Measurements from ENCODE around the gene DNAH10. TPM values are rescaled to one million over a fixed set of nuclear protein-coding genes. Genes with fewer than 3 reads are reported as not detected.

DNAH10 gene
- total and polyA plus RNA-seq, 10 of the 15 experiments (the other 5 are each of a cell fraction or from before 2014, with no cell fraction given), result 0.01 to 0.32 (median 0.06) TPM

GRCh38 chr12:123854232-123854631, 92.1 kb downstream of the DNAH10 start:
- DNase-seq (ENCODE audit: low read depth, low spot score), result no peak
- H4K20me1 ChIP-seq (ENCODE audit: control insufficient read depth, insufficient read depth), result no peaks in the 10 kb centered on the region
- TF ChIP-seq ZNF24 (IDR thresholded peaks at IDR 0.05) (no peak), MEF2B (IDR thresholded peaks at IDR 0.05; ENCODE audit: partially characterized antibody, poor library complexity, severe bottlenecking) (no peak), USF1 (IDR thresholded peaks at IDR 0.05; ENCODE audit: borderline replicate concordance, extremely low read length, insufficient read depth, low read depth, low read length) (no peak), TCF7 (IDR thresholded peaks at IDR 0.05; ENCODE audit: borderline replicate concordance) (no peak), MTA2 (IDR thresholded peaks at IDR 0.05; ENCODE audit: low read depth) (no peak), CTCF (IDR thresholded peaks at IDR 0.05 in 2 of 3, conservative IDR thresholded peaks at IDR 0.05 in 1 of 3; ENCODE audit: control insufficient read depth in 2 of 3, extremely low read depth in 1 of 3, insufficient read depth in 1 of 3, low read depth in 3 of 3, low read length in 3 of 3) (no peak), BCL11A (IDR thresholded peaks at IDR 0.05; ENCODE audit: low read depth, low read length) (no peak), CHD2 (IDR thresholded peaks at IDR 0.05; ENCODE audit: borderline replicate concordance, low read depth, low read length) (no peak), ATF7 (IDR thresholded peaks at IDR 0.05; ENCODE audit: low read depth) (no peak), PRDM15 (CRISPR knock-in tag; IDR thresholded peaks at IDR 0.05) (no peak), USF2 (IDR thresholded peaks at IDR 0.05; ENCODE audit: borderline replicate concordance, low read depth, low read length) (no peak), JUNB (IDR thresholded peaks at IDR 0.05) (no peak), RB1 (IDR thresholded peaks at IDR 0.05; ENCODE audit: borderline replicate concordance) (no peak)
- in situ Hi-C loops (cut with MboI), result no loop called here
- no peak overlapping the region for H3K9ac ChIP-seq (ENCODE audit: control insufficient read depth, insufficient read depth, low read length)
- CTCF ChIA-PET, result no interaction called here
- H3K4me1 ChIP-seq (ENCODE audit: control insufficient read depth, insufficient read depth, low read length), result no peaks in the 10 kb centered on the region
- no peak overlapping the region for H3K4me2 ChIP-seq (ENCODE audit: control insufficient read depth, insufficient read depth)
- SMC1A ChIA-PET (ENCODE audit: uncharacterized antibody, unreplicated experiment), result no interaction called here
- 18% methylated on average over 7 of the region's 7 CpGs for WGBS (ENCODE audit: insufficient coverage, insufficient replicate concordance, low lambda C conversion rate, missing lambda C conversion rate)
- H3K4me3 ChIP-seq, result no peak overlapping the region
- no peaks in the 10 kb centered on the region for H3K79me2 ChIP-seq (ENCODE audit: control insufficient read depth, insufficient read depth, low read length)
- no peaks in the 10 kb centered on the region for H3K9me3 ChIP-seq (replicated peaks; ENCODE audit: control insufficient read depth, insufficient read depth, low read length)
- H3K27me3 ChIP-seq (replicated peaks in 1 of 2; ENCODE audit: control insufficient read depth in 2 of 2, insufficient read depth in 2 of 2, low read length in 1 of 2), result no peaks in the 10 kb centered on the region; a peak in 1 of 4 replicates
- BruUV-seq (replicated peaks), result no TSS peak
- RAD21 ChIA-PET (ENCODE audit: unreplicated experiment), result interaction anchor here (0.6 kb wide), 1 partner anchor 220 kb away, joined by 3 read pairs; no protein-coding TSS in a partner anchor
- FAIRE-seq, result no peak
- no peak overlapping the region for H2AFZ ChIP-seq (ENCODE audit: control insufficient read depth, low read depth, low read length)
- no peak for ATAC-seq
- H3K36me3 ChIP-seq (ENCODE audit: control insufficient read depth in 2 of 2, insufficient read depth in 2 of 2, low read length in 1 of 2), result no peaks in the 10 kb centered on the region
- H3K27ac ChIP-seq (ENCODE audit: control insufficient read depth, insufficient read depth), result no peak overlapping the region
- intact Hi-C loops (cut with micrococcal nuclease; ENCODE audit: unreplicated experiment), result no loop called here
- POLR2A ChIA-PET, result interaction anchor here (0.6 to 0.7 kb wide), 2 partner anchors 113 to 216 kb away, joined by 3 to 6 read pairs; no protein-coding TSS in a partner anchor
